Hepatocyte (in vitro differentiated cells): ENCODE measurements around the gene RPE65.

ENCODE experiments used
- EZH2 ChIP-seq: fragments of 200-600 bp; sonication (generic); IDR thresholded peaks from 2 replicates; pipeline ENCODE4 v1.6.1; 2016; ENCODE audit warnings: antibody characterized with exemption, mild to moderate bottlenecking, borderline replicate concordance
- EZH2phosphoT487 ChIP-seq: fragments of 200-600 bp; sonication (generic); IDR thresholded peaks from one replicate; pipeline ENCODE4 v1.6.1; 2018; ENCODE audit warnings: antibody characterized with exemption, mild to moderate bottlenecking, low read depth, moderate library complexity; ENCODE audit not compliant: unreplicated experiment, severe bottlenecking
- TF ChIP-seq, protein P1 (sequence below): fragments of 200-600 bp; sonication (generic); IDR thresholded peaks from 2 replicates; pipeline ENCODE4 v1.5.1; 2016; ENCODE audit warnings: antibody characterized with exemption, mild to moderate bottlenecking; ENCODE audit not compliant: poor library complexity

GRCh38 chr1:68383092-68383491 is 66.7 kb downstream of the RPE65 start:
- TF ChIP-seq EZH2 (no peak), EZH2phosphoT487 (no peak)
- TF ChIP-seq, protein P1, sequence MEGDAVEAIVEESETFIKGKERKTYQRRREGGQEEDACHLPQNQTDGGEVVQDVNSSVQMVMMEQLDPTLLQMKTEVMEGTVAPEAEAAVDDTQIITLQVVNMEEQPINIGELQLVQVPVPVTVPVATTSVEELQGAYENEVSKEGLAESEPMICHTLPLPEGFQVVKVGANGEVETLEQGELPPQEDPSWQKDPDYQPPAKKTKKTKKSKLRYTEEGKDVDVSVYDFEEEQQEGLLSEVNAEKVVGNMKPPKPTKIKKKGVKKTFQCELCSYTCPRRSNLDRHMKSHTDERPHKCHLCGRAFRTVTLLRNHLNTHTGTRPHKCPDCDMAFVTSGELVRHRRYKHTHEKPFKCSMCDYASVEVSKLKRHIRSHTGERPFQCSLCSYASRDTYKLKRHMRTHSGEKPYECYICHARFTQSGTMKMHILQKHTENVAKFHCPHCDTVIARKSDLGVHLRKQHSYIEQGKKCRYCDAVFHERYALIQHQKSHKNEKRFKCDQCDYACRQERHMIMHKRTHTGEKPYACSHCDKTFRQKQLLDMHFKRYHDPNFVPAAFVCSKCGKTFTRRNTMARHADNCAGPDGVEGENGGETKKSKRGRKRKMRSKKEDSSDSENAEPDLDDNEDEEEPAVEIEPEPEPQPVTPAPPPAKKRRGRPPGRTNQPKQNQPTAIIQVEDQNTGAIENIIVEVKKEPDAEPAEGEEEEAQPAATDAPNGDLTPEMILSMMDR = no peak
